Spleen (tissue), 7 donors: Measurements from ENCODE around the gene GNB1L.

Experiments used
- POLR2A ChIP-seq, 3 donors: fragments of 450-650 bp; IDR thresholded peaks; one replicate each; pipeline ENCODE4 v1.5.1; 2017; ENCODE audit warnings: antibody characterized with exemption in 3 of 3, mild to moderate bottlenecking in 1 of 3
- TF ChIP-seq, protein P1 (sequence below), 11 experiments: fragments of 200-600 bp in 7 of 11; fragments of 450-650 bp in 4 of 11; sonication (generic) in 4 of 11; IDR thresholded peaks in 8 of 11; conservative IDR thresholded peaks in 3 of 11; 1 replicate in 7 of 11; 2 replicates in 4 of 11; pipeline versions ENCODE4 v1.4.0 to v1.8.0; 2016 to 2021; ENCODE audit warnings: antibody characterized with exemption in 11 of 11, inconsistent platforms in 4 of 11, mild to moderate bottlenecking in 1 of 11
- donor health status: DM: no; HTN: no; CAD: no; lungs with moderate emphysema.
- donor health status: DM: no; HTN: no; CAD: no.
- donor health status: DM: no; HTN: no; CAD: no.

DNA sequence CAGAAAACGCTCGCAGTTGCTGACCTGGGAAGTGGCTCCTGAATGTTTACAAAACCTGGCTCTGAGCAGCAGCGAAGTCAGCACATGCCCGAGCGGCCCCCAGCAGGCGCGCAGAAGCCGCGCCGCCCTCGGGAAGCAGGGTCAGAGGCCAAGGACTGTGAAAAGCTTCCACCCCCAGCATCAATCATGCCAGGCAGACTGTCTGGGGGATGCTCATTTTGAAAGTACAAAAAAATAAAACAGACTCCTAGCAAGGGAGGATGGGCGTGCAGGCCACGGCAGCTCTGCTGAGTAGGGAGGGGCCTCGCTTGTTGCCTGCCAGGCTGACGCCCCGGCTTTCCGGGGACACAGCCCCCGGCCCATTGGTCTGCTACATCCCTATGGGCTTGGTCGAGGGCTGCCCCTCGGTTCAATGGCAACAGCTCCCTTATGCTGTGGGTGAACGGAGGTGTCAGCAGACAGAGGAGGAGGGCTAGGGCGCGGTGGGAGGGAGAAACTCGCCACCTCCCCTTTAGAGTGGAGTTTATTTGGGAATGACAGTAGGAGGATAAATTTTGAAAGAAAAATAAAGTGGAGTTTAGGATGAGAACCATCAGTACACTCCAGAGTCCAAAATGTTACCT lies 37.7 kb upstream of the GNB1L start:
- TF ChIP-seq, protein P1, sequence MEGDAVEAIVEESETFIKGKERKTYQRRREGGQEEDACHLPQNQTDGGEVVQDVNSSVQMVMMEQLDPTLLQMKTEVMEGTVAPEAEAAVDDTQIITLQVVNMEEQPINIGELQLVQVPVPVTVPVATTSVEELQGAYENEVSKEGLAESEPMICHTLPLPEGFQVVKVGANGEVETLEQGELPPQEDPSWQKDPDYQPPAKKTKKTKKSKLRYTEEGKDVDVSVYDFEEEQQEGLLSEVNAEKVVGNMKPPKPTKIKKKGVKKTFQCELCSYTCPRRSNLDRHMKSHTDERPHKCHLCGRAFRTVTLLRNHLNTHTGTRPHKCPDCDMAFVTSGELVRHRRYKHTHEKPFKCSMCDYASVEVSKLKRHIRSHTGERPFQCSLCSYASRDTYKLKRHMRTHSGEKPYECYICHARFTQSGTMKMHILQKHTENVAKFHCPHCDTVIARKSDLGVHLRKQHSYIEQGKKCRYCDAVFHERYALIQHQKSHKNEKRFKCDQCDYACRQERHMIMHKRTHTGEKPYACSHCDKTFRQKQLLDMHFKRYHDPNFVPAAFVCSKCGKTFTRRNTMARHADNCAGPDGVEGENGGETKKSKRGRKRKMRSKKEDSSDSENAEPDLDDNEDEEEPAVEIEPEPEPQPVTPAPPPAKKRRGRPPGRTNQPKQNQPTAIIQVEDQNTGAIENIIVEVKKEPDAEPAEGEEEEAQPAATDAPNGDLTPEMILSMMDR (IDR thresholded peaks at IDR 0.05 in 8 of 11, conservative IDR thresholded peaks at IDR 0.05 in 3 of 11): no peak
- TF ChIP-seq POLR2A (IDR thresholded peaks at IDR 0.05): no peak
